HUES64 (cell line): Measurements from ENCODE around the gene IQGAP2.

Experiments
- H3K27ac ChIP-seq: 2 replicates; pipeline ENCODE4 v1.7.0; 2013; ENCODE audit warnings: low read depth, low read length, inconsistent platforms
- H3K27me3 ChIP-seq: 2 replicates; pipeline ENCODE4 v1.6.1; 2013; ENCODE audit warnings: mild to moderate bottlenecking, low read length; ENCODE audit not compliant: insufficient read depth
- H3K36me3 ChIP-seq: 2 replicates; pipeline ENCODE4 v1.6.1; 2013; ENCODE audit warnings: mild to moderate bottlenecking, low read length; ENCODE audit not compliant: insufficient read depth
- H3K4me1 ChIP-seq: 2 replicates; pipeline ENCODE4 v1.6.1; 2013; ENCODE audit warnings: mild to moderate bottlenecking, low read length, moderate library complexity; ENCODE audit not compliant: insufficient read depth
- H3K4me3 ChIP-seq: 2 replicates; pipeline ENCODE4 v1.5.1; 2013; ENCODE audit warnings: mild to moderate bottlenecking, low read length, moderate library complexity
- H3K9ac ChIP-seq: 2 replicates; pipeline ENCODE4 v1.6.1; 2013; ENCODE audit warnings: mild to moderate bottlenecking, low read depth, low read length
- H3K9me3 ChIP-seq: 2 replicates; pipeline ENCODE4 v1.6.1; 2013; ENCODE audit warnings: low read depth, low read length; ENCODE audit not compliant: insufficient read depth
- WGBS: fragments of 150-250, 120-280 bp; methylation state at CpG from one replicate; pipeline ENCODE4 v1.1.7; 2013; ENCODE audit warnings: missing lambda C conversion rate; 5-methylcytosine and 5-hydroxymethylcytosine counted together

Gene IQGAP2

DNA sequence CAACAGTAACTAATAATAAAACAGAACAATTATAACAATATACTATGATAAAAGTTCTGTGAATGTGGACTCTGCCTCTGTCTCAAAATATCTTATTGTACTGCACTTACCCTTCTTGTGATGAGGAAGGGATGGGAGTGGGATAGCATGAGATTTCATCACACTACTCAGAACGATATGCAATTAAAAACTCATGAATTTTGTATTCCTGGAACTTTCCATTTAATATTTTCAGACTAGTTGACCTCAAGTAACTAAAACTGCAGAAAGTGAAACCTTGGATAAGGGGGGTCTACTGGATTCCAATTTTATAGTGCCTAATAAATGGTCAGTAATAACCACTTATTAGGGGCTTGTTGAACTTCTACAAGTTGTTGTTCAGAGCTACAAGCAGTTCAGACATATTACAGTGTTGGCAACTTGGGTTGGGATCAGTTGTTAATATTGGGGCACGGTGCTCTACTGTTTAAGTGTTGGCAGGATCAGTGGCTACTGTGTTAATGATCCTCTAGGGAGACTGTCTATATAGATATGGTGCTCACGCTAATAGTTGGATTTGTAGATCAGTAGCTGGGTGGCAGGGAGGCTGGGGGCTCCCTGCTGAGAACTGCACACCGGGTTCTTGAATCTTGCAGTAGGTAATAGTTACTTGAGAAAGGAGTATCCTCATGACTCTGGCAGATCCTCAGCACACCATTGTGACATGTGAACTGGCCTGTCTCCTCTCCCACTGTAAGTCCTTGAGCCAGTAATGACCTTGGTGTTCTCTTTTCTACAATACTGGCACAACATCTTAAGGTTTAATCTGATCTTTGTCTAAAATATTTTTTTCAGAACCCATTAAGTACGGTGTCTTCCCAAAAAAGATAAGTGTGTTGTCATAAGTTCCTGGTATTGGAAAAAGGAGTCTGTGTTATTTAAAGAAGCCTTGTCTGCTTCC is 158.1 kb downstream of the IQGAP2 start:
- Histone ChIP-seq H3K9ac (no peak overlapping the region), H3K4me1 (no peaks in the 10 kb centered on the region), H3K27ac (no peak overlapping the region), H3K9me3 (no peaks in the 10 kb centered on the region), H3K4me3 (no peak overlapping the region), H3K36me3 (no peaks in the 10 kb centered on the region), H3K27me3 (no peaks in the 10 kb centered on the region)
- WGBS, result 92% methylated on average over 3 of the region's 5 CpGs

GRCh38 chr5:76561959-76562358 is 158.9 kb downstream of the IQGAP2 start:
- H3K27me3 ChIP-seq, result no peaks in the 10 kb centered on the region
- H3K9ac ChIP-seq, result no peak overlapping the region
- no peaks in the 10 kb centered on the region for H3K4me1 ChIP-seq
- no peak overlapping the region for H3K27ac ChIP-seq
- WGBS, result 92% methylated on average over 6 of the region's 6 CpGs
- H3K4me3 ChIP-seq, result no peak overlapping the region
- no peaks in the 10 kb centered on the region for H3K9me3 ChIP-seq
- no peaks in the 10 kb centered on the region for H3K36me3 ChIP-seq

- Histone ChIP-seq H3K9ac (no peak overlapping the region), H3K4me1 (no peaks in the 10 kb centered on the region), H3K27me3 (no peaks in the 10 kb centered on the region), H3K9me3 (no peaks in the 10 kb centered on the region), H3K27ac (no peak overlapping the region), H3K36me3 (no peaks in the 10 kb centered on the region), H3K4me3 (no peak overlapping the region)
- 95% methylated on average over 5 of the region's 7 CpGs for WGBS
Observed at GRCh38 chr5:76565009-76565408, 161.9 kb downstream of the IQGAP2 start.

- no peak overlapping the region for H3K27ac ChIP-seq
- H3K36me3 ChIP-seq, result peaks cover 3% of the 10 kb centered on the region; the same call in 1 of the 2 replicates
- no peak overlapping the region for H3K4me3 ChIP-seq
- H3K9me3 ChIP-seq, result no peaks in the 10 kb centered on the region
- H3K27me3 ChIP-seq, result no peaks in the 10 kb centered on the region
- WGBS, result 93% methylated on average over 4 of the region's 4 CpGs
- no peaks in the 10 kb centered on the region for H3K4me1 ChIP-seq
- H3K9ac ChIP-seq, result no peak overlapping the region
Observed at GRCh38 chr5:76570153-76570552, 167.1 kb downstream of the IQGAP2 start.

GRCh38 chr5:76571559-76571958 is 168.5 kb downstream of the IQGAP2 start:
- H3K9ac ChIP-seq, result no peak overlapping the region
- H3K36me3 ChIP-seq, result peaks cover 3% of the 10 kb centered on the region; the same call in 1 of the 2 replicates
- H3K4me1 ChIP-seq, result no peaks in the 10 kb centered on the region
- H3K27ac ChIP-seq, result no peak overlapping the region
- H3K4me3 ChIP-seq, result no peak overlapping the region
- no peaks in the 10 kb centered on the region for H3K9me3 ChIP-seq
- H3K27me3 ChIP-seq, result no peaks in the 10 kb centered on the region

GRCh38 chr5:76576450-76576849 is 173.4 kb downstream of the IQGAP2 start:
- H3K4me1 ChIP-seq, result no peaks in the 10 kb centered on the region; the same call in 1 of the 2 replicates
- no peaks in the 10 kb centered on the region for H3K9me3 ChIP-seq
- no peak overlapping the region for H3K27ac ChIP-seq
- H3K36me3 ChIP-seq, result no peaks in the 10 kb centered on the region
- H3K9ac ChIP-seq, result no peak overlapping the region
- H3K27me3 ChIP-seq, result no peaks in the 10 kb centered on the region
- H3K4me3 ChIP-seq, result no peak overlapping the region

- Histone ChIP-seq H3K27me3 (no peaks in the 10 kb centered on the region), H3K4me3 (no peak overlapping the region), H3K4me1 (peaks cover under 1% of the 10 kb centered on the region; the same call in 1 of the 2 replicates), H3K27ac (no peak overlapping the region), H3K9ac (no peak overlapping the region), H3K9me3 (no peaks in the 10 kb centered on the region), H3K36me3 (no peaks in the 10 kb centered on the region)
- WGBS, result 93% methylated on average over 4 of the region's 4 CpGs
Observed at GRCh38 chr5:76576996-76577395, 173.9 kb downstream of the IQGAP2 start.

GRCh38 chr5:76579166-76579937 is 176.3 kb downstream of the IQGAP2 start:
- no peaks in the 10 kb centered on the region for H3K36me3 ChIP-seq
- H3K27me3 ChIP-seq, result no peaks in the 10 kb centered on the region
- H3K9me3 ChIP-seq, result no peaks in the 10 kb centered on the region
- H3K27ac ChIP-seq, result no peak overlapping the region
- H3K4me1 ChIP-seq, result peaks cover 14% of the 10 kb centered on the region
- 89% methylated on average over 7 of the region's 7 CpGs for WGBS
- no peak overlapping the region for H3K4me3 ChIP-seq
- no peak overlapping the region for H3K9ac ChIP-seq

DNA sequence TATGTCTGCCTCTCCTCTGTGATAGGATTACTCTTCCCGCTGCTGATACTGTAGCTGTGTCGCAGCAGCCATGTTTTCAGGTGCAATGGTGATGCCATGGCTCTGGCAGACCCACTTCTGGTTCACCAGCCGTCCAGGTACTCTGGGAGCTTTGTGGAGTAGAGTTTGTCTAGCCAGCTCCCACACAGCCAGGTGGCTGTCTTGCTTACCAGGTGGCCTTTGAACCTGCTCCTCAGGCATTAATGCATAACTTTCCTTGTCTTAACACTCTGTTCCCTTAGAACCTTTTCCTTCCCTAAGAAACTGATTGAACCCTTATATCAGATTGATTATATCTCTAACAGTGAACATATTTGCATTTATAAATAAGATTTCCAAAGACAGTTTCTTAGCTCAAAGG is 177.9 kb downstream of the IQGAP2 start:
- 94% methylated on average over 3 of the region's 3 CpGs for WGBS
- Histone ChIP-seq H3K9ac (no peak overlapping the region), H3K27ac (no peak overlapping the region)

GRCh38 chr5:76582230-76583162 is 179.4 kb downstream of the IQGAP2 start:
- no peaks in the 10 kb centered on the region for H3K36me3 ChIP-seq
- 79% methylated on average over 5 of the region's 6 CpGs for WGBS
- H3K4me3 ChIP-seq, result no peak overlapping the region
- H3K4me1 ChIP-seq, result peaks cover 14% of the 10 kb centered on the region
- no peaks in the 10 kb centered on the region for H3K27me3 ChIP-seq
- no peaks in the 10 kb centered on the region for H3K9me3 ChIP-seq
- H3K9ac ChIP-seq, result no peak overlapping the region
- no peak overlapping the region for H3K27ac ChIP-seq

More for the DNA sequence above, 177.9 kb downstream of the IQGAP2 start:
- H3K4me3 ChIP-seq, result no peak overlapping the region
- H3K27me3 ChIP-seq, result no peaks in the 10 kb centered on the region
- H3K9me3 ChIP-seq, result no peaks in the 10 kb centered on the region
- peaks cover 14% of the 10 kb centered on the region for H3K4me1 ChIP-seq
- no peaks in the 10 kb centered on the region for H3K36me3 ChIP-seq
